Mucosa of stomach (tissue), 1 donor: Measurements from ENCODE around the gene SYS1.

Experiments used
- H3K27me3 ChIP-seq: one replicate; pipeline ENCODE4 v1.7.0; 2013; ENCODE audit warnings: mild to moderate bottlenecking, low read length; ENCODE audit not compliant: control insufficient read depth, insufficient read depth
- H3K36me3 ChIP-seq: one replicate; pipeline ENCODE4 v1.7.0; 2013; ENCODE audit warnings: low read length; ENCODE audit not compliant: control insufficient read depth, insufficient read depth
- H3K4me1 ChIP-seq: one replicate; pipeline ENCODE4 v1.7.0; 2013; ENCODE audit warnings: mild to moderate bottlenecking, low read length; ENCODE audit not compliant: control insufficient read depth, insufficient read depth
- H3K4me3 ChIP-seq: one replicate; pipeline ENCODE4 v1.7.0; 2013; ENCODE audit warnings: low read length
- H3K9ac ChIP-seq: one replicate; pipeline ENCODE4 v1.7.0; 2013; ENCODE audit warnings: mild to moderate bottlenecking, low read length, moderate library complexity
- H3K9me3 ChIP-seq: one replicate; pipeline ENCODE4 v1.7.0; 2013; ENCODE audit warnings: mild to moderate bottlenecking, low read length, moderate library complexity; ENCODE audit not compliant: control insufficient read depth
- donor health status: Pancreatic carcinoma.

Gene SYS1

DNA sequence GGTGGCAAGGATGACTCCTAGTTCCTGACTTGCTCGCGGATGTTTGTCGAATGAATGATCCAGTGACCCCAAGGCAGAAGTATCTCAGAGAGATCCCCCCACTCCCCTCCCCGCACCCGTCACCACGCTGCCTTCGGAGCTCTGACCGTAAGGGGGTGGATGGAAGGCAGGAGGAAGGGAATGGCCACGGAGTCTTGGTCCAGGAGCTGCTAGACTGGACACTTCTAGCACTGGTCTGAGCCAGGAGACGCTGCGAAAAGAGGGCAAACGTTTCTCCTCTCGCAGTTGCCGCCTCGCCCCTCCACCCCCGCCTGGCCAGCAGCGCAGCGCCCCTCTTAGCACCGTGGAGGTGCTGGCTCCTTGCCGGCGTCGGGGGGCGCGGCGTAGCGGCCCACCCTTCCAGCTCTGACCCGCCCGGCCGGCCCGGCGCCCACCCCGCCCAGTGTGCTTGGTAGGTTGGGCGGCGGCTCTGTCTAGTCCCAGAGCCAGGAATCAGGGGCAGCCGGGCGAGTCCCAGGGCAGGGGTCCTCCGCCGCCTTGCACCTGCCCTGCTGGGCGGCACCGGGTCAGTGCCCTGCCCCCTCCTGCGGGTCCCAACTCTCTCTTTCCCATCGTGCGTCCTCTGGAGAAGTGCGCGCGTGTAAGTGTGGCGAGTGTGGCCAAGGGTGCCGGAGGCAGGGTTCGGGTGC lies 42.8 kb downstream of the SYS1 start:
- Histone ChIP-seq H3K27me3 (no peaks in the 10 kb centered on the region), H3K9me3 (no peaks in the 10 kb centered on the region), H3K9ac (peak overlapping the region; percentile 99), H3K4me1 (peaks cover 8% of the 10 kb centered on the region), H3K4me3 (peak overlapping the region; percentile 80), H3K36me3 (peaks cover 4% of the 10 kb centered on the region)

DNA sequence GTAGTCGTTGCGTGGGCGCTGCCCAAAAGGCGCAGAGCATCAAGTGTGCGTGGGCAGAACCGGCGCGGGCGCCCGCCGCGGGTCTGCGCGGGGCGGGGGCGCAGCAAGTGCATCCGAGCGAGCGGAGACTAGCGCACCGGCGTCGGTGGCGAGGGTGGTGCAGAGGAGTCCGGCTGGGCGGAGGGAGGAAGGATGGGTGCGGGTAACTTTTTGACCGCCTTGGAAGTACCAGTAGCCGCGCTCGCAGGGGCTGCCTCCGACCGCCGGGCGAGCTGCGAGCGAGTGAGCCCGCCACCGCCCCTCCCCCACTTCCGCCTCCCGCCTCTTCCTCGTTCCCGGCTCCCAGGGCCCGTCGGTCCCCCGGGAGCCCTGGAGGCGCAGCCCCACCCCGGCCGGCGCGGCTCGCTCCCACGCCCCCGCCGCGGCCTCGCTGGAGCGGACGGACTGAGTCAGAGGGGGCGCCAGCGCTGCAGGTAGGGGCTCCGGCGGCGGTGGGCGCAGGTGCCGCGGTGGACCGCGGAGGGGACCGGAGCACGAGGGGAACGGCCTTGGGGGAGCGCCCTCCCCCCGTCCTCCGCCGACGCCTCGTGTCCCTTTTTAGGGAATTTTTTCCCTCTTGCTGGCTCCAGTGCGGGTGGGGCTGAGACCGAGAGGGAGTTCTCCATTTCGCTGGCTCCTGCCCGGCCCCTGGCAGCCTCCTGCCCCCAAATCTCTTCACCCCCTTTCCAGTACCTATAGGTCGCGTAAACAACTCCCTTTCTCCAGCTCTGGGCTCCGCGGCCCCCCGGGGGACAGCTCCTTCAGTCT lies 43.5 kb downstream of the SYS1 start:
- H3K9ac ChIP-seq = peak overlapping the region; percentile 99
- no peaks in the 10 kb centered on the region for H3K9me3 ChIP-seq
- H3K4me3 ChIP-seq = peak overlapping the region; percentile 80
- H3K36me3 ChIP-seq = peaks cover 4% of the 10 kb centered on the region
- no peaks in the 10 kb centered on the region for H3K27me3 ChIP-seq
- H3K4me1 ChIP-seq = peaks cover 8% of the 10 kb centered on the region

- H3K27me3 ChIP-seq = no peaks in the 10 kb centered on the region
- no peaks in the 10 kb centered on the region for H3K9me3 ChIP-seq
- peaks cover 8% of the 10 kb centered on the region for H3K4me1 ChIP-seq
- peak overlapping the region; percentile 80 for H3K4me3 ChIP-seq
- peak overlapping the region; percentile 99 for H3K9ac ChIP-seq
- H3K36me3 ChIP-seq = peaks cover 4% of the 10 kb centered on the region
Observed at GRCh38 chr20:45407067-45407745, 44.2 kb downstream of the SYS1 start.

GRCh38 chr20:45407783-45408645 lies 45.1 kb downstream of the SYS1 start, which contains the start of gene DBNDD2:
TSS of gene DBNDD2 (plus strand) at chr20:45408289. CDS start at chr20:45408468, 179 bp downstream.
- Histone ChIP-seq H3K27me3 (no peaks in the 10 kb centered on the region), H3K36me3 (peaks cover 4% of the 10 kb centered on the region), H3K9me3 (no peaks in the 10 kb centered on the region), H3K9ac (peak within 1 kb of the TSS; percentile 99), H3K4me1 (peaks cover 8% of the 10 kb centered on the region), H3K4me3 (peak within 1 kb of the TSS; percentile 80)

- H3K4me1 ChIP-seq = peaks cover 8% of the 10 kb centered on the region
- H3K27me3 ChIP-seq = no peaks in the 10 kb centered on the region
- no peak overlapping the region for H3K4me3 ChIP-seq
- no peaks in the 10 kb centered on the region for H3K9me3 ChIP-seq
- no peak overlapping the region for H3K9ac ChIP-seq
- peaks cover 4% of the 10 kb centered on the region for H3K36me3 ChIP-seq
Observed at GRCh38 chr20:45408646-45409213, 45.8 kb downstream of the SYS1 start.

- Histone ChIP-seq H3K4me1 (peaks cover 8% of the 10 kb centered on the region), H3K4me3 (no peak overlapping the region), H3K9ac (no peak overlapping the region), H3K9me3 (no peaks in the 10 kb centered on the region), H3K36me3 (peaks cover 4% of the 10 kb centered on the region), H3K27me3 (no peaks in the 10 kb centered on the region)
Observed at GRCh38 chr20:45409521-45410272, 46.7 kb downstream of the SYS1 start.

- peaks cover 4% of the 10 kb centered on the region for H3K36me3 ChIP-seq
- H3K4me1 ChIP-seq = peaks cover 8% of the 10 kb centered on the region
- H3K9ac ChIP-seq = no peak overlapping the region
- no peak overlapping the region for H3K4me3 ChIP-seq
- H3K9me3 ChIP-seq = no peaks in the 10 kb centered on the region
- no peaks in the 10 kb centered on the region for H3K27me3 ChIP-seq
Observed at GRCh38 chr20:45410887-45411286, 47.9 kb downstream of the SYS1 start.

GRCh38 chr20:45412653-45413052 lies 49.7 kb downstream of the SYS1 start:
- peaks cover 15% of the 10 kb centered on the region for H3K4me1 ChIP-seq
- H3K9me3 ChIP-seq = no peaks in the 10 kb centered on the region
- H3K36me3 ChIP-seq = peaks cover 4% of the 10 kb centered on the region
- H3K27me3 ChIP-seq = no peaks in the 10 kb centered on the region
- no peak overlapping the region for H3K4me3 ChIP-seq
- no peak overlapping the region for H3K9ac ChIP-seq

GRCh38 chr20:45413479-45413878 lies 50.5 kb downstream of the SYS1 start:
- no peak overlapping the region for H3K4me3 ChIP-seq
- H3K27me3 ChIP-seq = no peaks in the 10 kb centered on the region
- H3K9ac ChIP-seq = no peak overlapping the region
- peaks cover 18% of the 10 kb centered on the region for H3K4me1 ChIP-seq
- H3K36me3 ChIP-seq = peaks cover 4% of the 10 kb centered on the region
- no peaks in the 10 kb centered on the region for H3K9me3 ChIP-seq

- Histone ChIP-seq H3K4me1 (peaks cover 40% of the 10 kb centered on the region), H3K9me3 (no peaks in the 10 kb centered on the region), H3K4me3 (peak within 1 kb of the TSS; percentile 85), H3K27me3 (no peaks in the 10 kb centered on the region), H3K9ac (peak within 1 kb of the TSS; percentile 88), H3K36me3 (peaks cover 5% of the 10 kb centered on the region)
Observed at GRCh38 chr20:45415822-45416637, 53.1 kb downstream of the SYS1 start, which contains the start of gene PIGT. TSS of gene PIGT (plus strand) at chr20:45416141. CDS start at chr20:45416157, 16 bp downstream.
